ENCODE data around the gene ADAMTS18.

- TF ChIP-seq CTCF (conservative IDR thresholded peaks at IDR 0.05) (no peak), EZH2 (IDR thresholded peaks at IDR 0.05; ENCODE audit: low read depth) (no peak)
Observed at GRCh38 chr16:77462894-77463293, 28.1 kb upstream of the ADAMTS18 start.
